ENCODE results near the gene PRSS36.

The PRSS36 gene

DNA sequence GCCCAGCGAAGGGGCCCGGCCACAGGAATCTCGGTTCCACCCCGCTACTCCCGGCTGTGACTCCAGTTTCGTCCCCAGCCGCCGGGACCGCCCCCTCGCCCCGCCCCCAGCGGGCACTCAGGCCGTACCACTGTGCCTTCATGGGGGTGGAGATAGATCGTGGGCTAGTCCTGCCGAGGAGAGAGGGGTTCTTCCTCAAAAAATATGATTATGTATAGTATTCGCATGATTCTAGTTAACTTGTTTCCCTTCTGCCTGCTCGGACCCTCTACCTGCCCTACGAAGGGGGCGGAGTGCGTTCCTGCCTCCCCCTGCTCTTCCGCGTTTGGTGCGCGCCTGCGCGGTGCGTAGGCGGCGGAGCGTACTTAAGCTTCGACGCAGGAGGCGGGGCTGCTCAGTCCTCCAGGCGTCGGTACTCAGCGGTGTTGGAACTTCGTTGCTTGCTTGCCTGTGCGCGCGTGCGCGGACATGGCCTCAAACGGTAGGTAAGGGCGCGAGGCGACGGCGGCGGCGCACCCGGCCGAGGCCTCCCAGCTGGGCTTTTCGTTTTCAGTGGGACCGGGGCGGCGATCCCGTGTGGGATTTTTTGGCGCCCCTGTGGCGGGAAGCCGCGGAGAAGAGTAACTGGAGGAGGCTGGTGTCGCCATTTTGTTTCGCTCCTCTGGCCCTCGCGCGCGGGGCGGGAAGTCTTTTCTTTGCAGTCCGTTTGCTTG, 30.0 kb upstream of the PRSS36 start, which contains the start of gene FUS (continued):
- TF ChIP-seq, protein P1, sequence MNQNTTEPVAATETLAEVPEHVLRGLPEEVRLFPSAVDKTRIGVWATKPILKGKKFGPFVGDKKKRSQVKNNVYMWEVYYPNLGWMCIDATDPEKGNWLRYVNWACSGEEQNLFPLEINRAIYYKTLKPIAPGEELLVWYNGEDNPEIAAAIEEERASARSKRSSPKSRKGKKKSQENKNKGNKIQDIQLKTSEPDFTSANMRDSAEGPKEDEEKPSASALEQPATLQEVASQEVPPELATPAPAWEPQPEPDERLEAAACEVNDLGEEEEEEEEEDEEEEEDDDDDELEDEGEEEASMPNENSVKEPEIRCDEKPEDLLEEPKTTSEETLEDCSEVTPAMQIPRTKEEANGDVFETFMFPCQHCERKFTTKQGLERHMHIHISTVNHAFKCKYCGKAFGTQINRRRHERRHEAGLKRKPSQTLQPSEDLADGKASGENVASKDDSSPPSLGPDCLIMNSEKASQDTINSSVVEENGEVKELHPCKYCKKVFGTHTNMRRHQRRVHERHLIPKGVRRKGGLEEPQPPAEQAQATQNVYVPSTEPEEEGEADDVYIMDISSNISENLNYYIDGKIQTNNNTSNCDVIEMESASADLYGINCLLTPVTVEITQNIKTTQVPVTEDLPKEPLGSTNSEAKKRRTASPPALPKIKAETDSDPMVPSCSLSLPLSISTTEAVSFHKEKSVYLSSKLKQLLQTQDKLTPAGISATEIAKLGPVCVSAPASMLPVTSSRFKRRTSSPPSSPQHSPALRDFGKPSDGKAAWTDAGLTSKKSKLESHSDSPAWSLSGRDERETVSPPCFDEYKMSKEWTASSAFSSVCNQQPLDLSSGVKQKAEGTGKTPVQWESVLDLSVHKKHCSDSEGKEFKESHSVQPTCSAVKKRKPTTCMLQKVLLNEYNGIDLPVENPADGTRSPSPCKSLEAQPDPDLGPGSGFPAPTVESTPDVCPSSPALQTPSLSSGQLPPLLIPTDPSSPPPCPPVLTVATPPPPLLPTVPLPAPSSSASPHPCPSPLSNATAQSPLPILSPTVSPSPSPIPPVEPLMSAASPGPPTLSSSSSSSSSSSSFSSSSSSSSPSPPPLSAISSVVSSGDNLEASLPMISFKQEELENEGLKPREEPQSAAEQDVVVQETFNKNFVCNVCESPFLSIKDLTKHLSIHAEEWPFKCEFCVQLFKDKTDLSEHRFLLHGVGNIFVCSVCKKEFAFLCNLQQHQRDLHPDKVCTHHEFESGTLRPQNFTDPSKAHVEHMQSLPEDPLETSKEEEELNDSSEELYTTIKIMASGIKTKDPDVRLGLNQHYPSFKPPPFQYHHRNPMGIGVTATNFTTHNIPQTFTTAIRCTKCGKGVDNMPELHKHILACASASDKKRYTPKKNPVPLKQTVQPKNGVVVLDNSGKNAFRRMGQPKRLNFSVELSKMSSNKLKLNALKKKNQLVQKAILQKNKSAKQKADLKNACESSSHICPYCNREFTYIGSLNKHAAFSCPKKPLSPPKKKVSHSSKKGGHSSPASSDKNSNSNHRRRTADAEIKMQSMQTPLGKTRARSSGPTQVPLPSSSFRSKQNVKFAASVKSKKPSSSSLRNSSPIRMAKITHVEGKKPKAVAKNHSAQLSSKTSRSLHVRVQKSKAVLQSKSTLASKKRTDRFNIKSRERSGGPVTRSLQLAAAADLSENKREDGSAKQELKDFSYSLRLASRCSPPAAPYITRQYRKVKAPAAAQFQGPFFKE (tag by site-specific recombination; IDR thresholded peaks at IDR 0.05; ENCODE audit: borderline replicate concordance): peak; percentile 92; the same call in 1 of the 2 replicates
- TF ChIP-seq ZNF677 (tag by site-specific recombination; IDR thresholded peaks at IDR 0.05) (no peak), ZNF112 (tag by site-specific recombination; IDR thresholded peaks at IDR 0.05) (no peak), ZNF19 (tag by site-specific recombination; IDR thresholded peaks at IDR 0.05; ENCODE audit: low read depth) (no peak)
- TF ChIP-seq, protein P2, sequence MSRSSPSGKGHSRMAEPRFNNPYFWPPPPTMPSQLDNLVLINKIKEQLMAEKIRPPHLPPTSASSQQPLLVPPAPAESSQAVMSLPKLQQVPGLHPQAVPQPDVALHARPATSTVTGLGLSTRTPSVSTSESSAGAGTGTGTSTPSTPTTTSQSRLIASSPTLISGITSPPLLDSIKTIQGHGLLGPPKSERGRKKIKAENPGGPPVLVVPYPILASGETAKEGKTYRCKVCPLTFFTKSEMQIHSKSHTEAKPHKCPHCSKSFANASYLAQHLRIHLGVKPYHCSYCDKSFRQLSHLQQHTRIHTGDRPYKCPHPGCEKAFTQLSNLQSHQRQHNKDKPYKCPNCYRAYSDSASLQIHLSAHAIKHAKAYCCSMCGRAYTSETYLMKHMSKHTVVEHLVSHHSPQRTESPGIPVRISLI (tag by site-specific recombination; IDR thresholded peaks at IDR 0.05): no peak

DNA sequence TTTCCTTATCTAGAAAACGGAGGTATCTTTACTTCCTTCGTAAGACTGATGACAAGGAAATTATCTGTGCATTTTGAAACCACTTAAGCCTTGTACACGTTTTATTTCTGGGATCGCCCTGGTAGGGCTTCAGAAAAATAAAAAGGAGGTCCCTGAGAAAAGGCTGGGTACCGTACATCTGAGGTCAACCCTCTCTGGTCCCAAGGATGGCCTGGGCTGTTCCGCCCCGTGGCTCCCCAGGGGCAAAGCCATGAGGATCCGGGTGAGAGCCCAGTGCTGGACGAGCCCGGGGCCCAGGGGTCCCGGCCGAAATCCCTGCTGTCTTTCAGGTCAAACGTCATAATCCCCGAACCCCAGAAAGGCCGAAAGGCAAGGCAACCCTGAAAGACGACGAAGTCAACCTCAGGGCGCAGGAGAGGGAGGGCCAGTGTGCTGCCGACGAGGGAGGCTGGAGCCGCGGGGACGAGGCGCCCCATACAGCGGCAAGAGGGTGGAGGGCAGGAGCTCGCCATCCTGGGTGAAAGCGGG, 29.4 kb upstream of the PRSS36 start:
- Histone ChIP-seq H3K27ac (ENCODE audit: extremely low read depth, low read depth, low read length) (peak overlapping the region; percentile 91; the same call in 1 of the 2 replicates), H3K9me3 (ENCODE audit: control insufficient read depth, insufficient read depth, low read depth, low read length) (no peaks in the 10 kb centered on the region), H3K4me1 (ENCODE audit: control insufficient read depth, insufficient read depth, low read length) (no peaks in the 10 kb centered on the region), H3K36me3 (ENCODE audit: control insufficient read depth in 2 of 2, insufficient read depth in 1 of 2, low read length in 2 of 2) (peaks cover 14 to 35% of the 10 kb centered on the region in 2 experiments; a peak in 2 of 3 replicates), H3K4me3 (ENCODE audit: low read depth, low read length) (peak overlapping the region; percentile 72)
- ChIA-PET CTCF (interaction anchor here (0.6 kb wide), 2 partner anchors 37 to 795 kb away, joined by 3 read pairs; no protein-coding TSS in a partner anchor), POLR2A (interaction anchor here (0.5 to 4.8 kb wide), 37 partner anchors 8 to 694 kb away, joined by 3 to 107 read pairs (median 6); partner anchors contain the start of genes ARMC5, HSD3B7, KAT8 and PYCARD)
- TF ChIP-seq ZNF629 (tag by site-specific recombination; IDR thresholded peaks at IDR 0.05) (no peak), ZNF624 (tag by site-specific recombination; IDR thresholded peaks at IDR 0.05) (no peak), IKZF3 (tag by site-specific recombination; IDR thresholded peaks at IDR 0.05) (0 out of 2 replicates have a peak, but pooled peaks have one; percentile 74), ZNF530 (tag by site-specific recombination; IDR thresholded peaks at IDR 0.05; ENCODE audit: low read depth) (no peak), HOXC10 (CRISPR knock-in tag; IDR thresholded peaks at IDR 0.05) (no peak), ZNF707 (tag by site-specific recombination; IDR thresholded peaks at IDR 0.05) (no peak), ZNF791 (tag by site-specific recombination; IDR thresholded peaks at IDR 0.05) (no peak), ZNF121 (tag by site-specific recombination; IDR thresholded peaks at IDR 0.05) (peak; percentile 17; the same call in 1 of the 2 replicates)
- TF ChIP-seq, protein P3, sequence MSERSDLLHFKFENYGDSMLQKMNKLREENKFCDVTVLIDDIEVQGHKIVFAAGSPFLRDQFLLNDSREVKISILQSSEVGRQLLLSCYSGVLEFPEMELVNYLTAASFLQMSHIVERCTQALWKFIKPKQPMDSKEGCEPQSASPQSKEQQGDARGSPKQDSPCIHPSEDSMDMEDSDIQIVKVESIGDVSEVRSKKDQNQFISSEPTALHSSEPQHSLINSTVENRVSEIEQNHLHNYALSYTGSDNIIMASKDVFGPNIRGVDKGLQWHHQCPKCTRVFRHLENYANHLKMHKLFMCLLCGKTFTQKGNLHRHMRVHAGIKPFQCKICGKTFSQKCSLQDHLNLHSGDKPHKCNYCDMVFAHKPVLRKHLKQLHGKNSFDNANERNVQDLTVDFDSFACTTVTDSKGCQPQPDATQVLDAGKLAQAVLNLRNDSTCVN (tag by site-specific recombination; optimal IDR thresholded peaks at IDR 0.05): no peak
- TF ChIP-seq, protein P4, sequence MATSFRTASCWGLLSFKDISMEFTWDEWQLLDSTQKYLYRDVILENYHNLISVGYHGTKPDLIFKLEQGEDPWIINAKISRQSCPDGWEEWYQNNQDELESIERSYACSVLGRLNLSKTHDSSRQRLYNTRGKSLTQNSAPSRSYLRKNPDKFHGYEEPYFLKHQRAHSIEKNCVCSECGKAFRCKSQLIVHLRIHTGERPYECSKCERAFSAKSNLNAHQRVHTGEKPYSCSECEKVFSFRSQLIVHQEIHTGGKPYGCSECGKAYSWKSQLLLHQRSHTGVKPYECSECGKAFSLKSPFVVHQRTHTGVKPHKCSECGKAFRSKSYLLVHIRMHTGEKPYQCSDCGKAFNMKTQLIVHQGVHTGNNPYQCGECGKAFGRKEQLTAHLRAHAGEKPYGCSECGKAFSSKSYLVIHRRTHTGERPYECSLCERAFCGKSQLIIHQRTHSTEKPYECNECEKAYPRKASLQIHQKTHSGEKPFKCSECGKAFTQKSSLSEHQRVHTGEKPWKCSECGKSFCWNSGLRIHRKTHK (tag by site-specific recombination; IDR thresholded peaks at IDR 0.05): no peak
- TF ChIP-seq, protein P5, sequence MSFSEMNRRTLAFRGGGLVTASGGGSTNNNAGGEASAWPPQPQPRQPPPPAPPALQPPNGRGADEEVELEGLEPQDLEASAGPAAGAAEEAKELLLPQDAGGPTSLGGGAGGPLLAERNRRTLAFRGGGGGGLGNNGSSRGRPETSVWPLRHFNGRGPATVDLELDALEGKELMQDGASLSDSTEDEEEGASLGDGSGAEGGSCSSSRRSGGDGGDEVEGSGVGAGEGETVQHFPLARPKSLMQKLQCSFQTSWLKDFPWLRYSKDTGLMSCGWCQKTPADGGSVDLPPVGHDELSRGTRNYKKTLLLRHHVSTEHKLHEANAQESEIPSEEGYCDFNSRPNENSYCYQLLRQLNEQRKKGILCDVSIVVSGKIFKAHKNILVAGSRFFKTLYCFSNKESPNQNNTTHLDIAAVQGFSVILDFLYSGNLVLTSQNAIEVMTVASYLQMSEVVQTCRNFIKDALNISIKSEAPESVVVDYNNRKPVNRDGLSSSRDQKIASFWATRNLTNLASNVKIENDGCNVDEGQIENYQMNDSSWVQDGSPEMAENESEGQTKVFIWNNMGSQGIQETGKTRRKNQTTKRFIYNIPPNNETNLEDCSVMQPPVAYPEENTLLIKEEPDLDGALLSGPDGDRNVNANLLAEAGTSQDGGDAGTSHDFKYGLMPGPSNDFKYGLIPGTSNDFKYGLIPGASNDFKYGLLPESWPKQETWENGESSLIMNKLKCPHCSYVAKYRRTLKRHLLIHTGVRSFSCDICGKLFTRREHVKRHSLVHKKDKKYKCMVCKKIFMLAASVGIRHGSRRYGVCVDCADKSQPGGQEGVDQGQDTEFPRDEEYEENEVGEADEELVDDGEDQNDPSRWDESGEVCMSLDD (tag by site-specific recombination; IDR thresholded peaks at IDR 0.05): 0 out of 2 replicates have a peak, but pooled peaks have one; percentile 42
- TF ChIP-seq, protein P6, sequence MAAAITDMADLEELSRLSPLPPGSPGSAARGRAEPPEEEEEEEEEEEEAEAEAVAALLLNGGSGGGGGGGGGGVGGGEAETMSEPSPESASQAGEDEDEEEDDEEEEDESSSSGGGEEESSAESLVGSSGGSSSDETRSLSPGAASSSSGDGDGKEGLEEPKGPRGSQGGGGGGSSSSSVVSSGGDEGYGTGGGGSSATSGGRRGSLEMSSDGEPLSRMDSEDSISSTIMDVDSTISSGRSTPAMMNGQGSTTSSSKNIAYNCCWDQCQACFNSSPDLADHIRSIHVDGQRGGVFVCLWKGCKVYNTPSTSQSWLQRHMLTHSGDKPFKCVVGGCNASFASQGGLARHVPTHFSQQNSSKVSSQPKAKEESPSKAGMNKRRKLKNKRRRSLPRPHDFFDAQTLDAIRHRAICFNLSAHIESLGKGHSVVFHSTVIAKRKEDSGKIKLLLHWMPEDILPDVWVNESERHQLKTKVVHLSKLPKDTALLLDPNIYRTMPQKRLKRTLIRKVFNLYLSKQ (tag by site-specific recombination; IDR thresholded peaks at IDR 0.05; ENCODE audit: borderline replicate concordance): no peak
- TF ChIP-seq, protein P7, sequence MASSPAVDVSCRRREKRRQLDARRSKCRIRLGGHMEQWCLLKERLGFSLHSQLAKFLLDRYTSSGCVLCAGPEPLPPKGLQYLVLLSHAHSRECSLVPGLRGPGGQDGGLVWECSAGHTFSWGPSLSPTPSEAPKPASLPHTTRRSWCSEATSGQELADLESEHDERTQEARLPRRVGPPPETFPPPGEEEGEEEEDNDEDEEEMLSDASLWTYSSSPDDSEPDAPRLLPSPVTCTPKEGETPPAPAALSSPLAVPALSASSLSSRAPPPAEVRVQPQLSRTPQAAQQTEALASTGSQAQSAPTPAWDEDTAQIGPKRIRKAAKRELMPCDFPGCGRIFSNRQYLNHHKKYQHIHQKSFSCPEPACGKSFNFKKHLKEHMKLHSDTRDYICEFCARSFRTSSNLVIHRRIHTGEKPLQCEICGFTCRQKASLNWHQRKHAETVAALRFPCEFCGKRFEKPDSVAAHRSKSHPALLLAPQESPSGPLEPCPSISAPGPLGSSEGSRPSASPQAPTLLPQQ (tag by site-specific recombination; IDR thresholded peaks at IDR 0.05): peak; percentile 93; the same call in 1 of the 2 replicates
